Endothelial cell of umbilical vein (primary cell): Measurements from ENCODE around the gene SESN1. TPM values are rescaled to one million over a fixed set of nuclear protein-coding genes. Genes with fewer than 3 reads are reported as not detected.
"Not testable (repeated sequence)": the region's sequence is repeated elsewhere in the genome, so short reads cannot be mapped to it uniquely, and the experiment has no call there.

Experiments
- BruUV-seq: library from RNA; stranded (reverse); fragments of 400-500 nt; replicated peaks from 2 replicates; lab custom pipeline; 2021; lab: Mats Ljungman, UMichigan
- CTCF ChIA-PET: fragments of 300-600, 350-600 bp; sonication (Branson Sonifier 250); formaldehyde crosslinking; loops from one replicate; lab custom pipeline; 2021; ENCODE audit warnings: antibody characterized with exemption, inconsistent platforms; lab: Charles Lee
- POLR2A ChIA-PET: fragments of 300-600, 350-600 bp; sonication (Branson Sonifier 250); formaldehyde crosslinking; loops from one replicate; lab custom pipeline; 2021; ENCODE audit warnings: antibody characterized with exemption, inconsistent platforms; lab: Charles Lee
- DNase-seq: peaks from one replicate; pipeline ENCODE4 v3.0.0-alpha.2; 2011; ENCODE audit warnings: low read depth, low spot score
- FAIRE-seq: peaks from 2 replicates; lab custom pipeline; 2011; peaks lifted over from hg19 to GRCh38; lab: Jason Lieb, UNC
- H2AFZ ChIP-seq: 2 replicates; pipeline ENCODE4 v1.6.0; 2012; ENCODE audit warnings: low read depth, low read length, control low read depth, inconsistent platforms
- H3K27ac ChIP-seq: 2 replicates; pipeline ENCODE4 v1.5.1; 2011; ENCODE audit warnings: low read depth, mild to moderate bottlenecking, control low read depth, low read length, moderate library complexity; ENCODE audit not compliant: insufficient read depth
- H3K27me3 ChIP-seq, 2 experiments: 2 replicates each; pipeline versions ENCODE4 v1.6.0 to v1.6.1; 2011; ENCODE audit warnings: low read length in 2 of 2, mixed read lengths in 1 of 2; ENCODE audit not compliant: control insufficient read depth in 2 of 2, insufficient read depth in 2 of 2
- H3K36me3 ChIP-seq, 2 experiments: 2 replicates in 1 of 2; 3 replicates in 1 of 2; pipeline ENCODE4 v1.5.1; 2011; ENCODE audit warnings: low read length in 2 of 2, mild to moderate bottlenecking in 1 of 2, moderate library complexity in 1 of 2; ENCODE audit not compliant: control insufficient read depth in 2 of 2, insufficient read depth in 2 of 2; ENCODE audit errors: extremely low read depth in 1 of 2
- H3K4me1 ChIP-seq: 3 replicates; pipeline ENCODE4 v1.5.1; 2011; ENCODE audit warnings: mild to moderate bottlenecking, low read length; ENCODE audit not compliant: control insufficient read depth, insufficient read depth; ENCODE audit errors: extremely low read depth
- H3K4me2 ChIP-seq: 2 replicates; pipeline ENCODE4 v1.6.1; 2011; ENCODE audit warnings: low read length, control low read depth, mixed read lengths; ENCODE audit not compliant: insufficient read depth
- H3K4me3 ChIP-seq, 3 experiments: fragments of 200-600 bp in 1 of 3; sonication (generic), shearing (Covaris generic) in 1 of 3; replicated peaks in 1 of 3; 2 replicates each; pipeline ENCODE4 v1.5.1; 2011 to 2016; ENCODE audit warnings: control low read depth in 3 of 3, low read length in 3 of 3, mild to moderate bottlenecking in 2 of 3, inconsistent platforms in 1 of 3, low read depth in 1 of 3, moderate library complexity in 1 of 3; ENCODE audit not compliant: insufficient read depth in 1 of 3
- H3K79me2 ChIP-seq: 2 replicates; pipeline ENCODE4 v1.6.0; 2012; ENCODE audit warnings: low read length, inconsistent platforms; ENCODE audit not compliant: control insufficient read depth, insufficient read depth
- H3K9ac ChIP-seq: replicated peaks from 2 replicates; pipeline ENCODE3; 2011; ENCODE audit warnings: low read length, control low read depth; ENCODE audit not compliant: insufficient read depth; ENCODE audit errors: extremely low read depth
- H3K9me1 ChIP-seq: replicated peaks from 3 replicates; pipeline ENCODE4 v1.6.0; 2011; ENCODE audit warnings: mild to moderate bottlenecking, low read length; ENCODE audit not compliant: control insufficient read depth, insufficient read depth; ENCODE audit errors: extremely low read depth
- H3K9me3 ChIP-seq: replicated peaks from 2 replicates; pipeline ENCODE4 v1.5.1; 2012; ENCODE audit warnings: low read length, inconsistent platforms; ENCODE audit not compliant: control insufficient read depth, insufficient read depth
- H4K20me1 ChIP-seq: replicated peaks from 2 replicates; pipeline ENCODE3; 2011; ENCODE audit warnings: mild to moderate bottlenecking, low read length; ENCODE audit not compliant: control insufficient read depth, insufficient read depth; ENCODE audit errors: extremely low read depth
- FOS ChIP-seq: IDR thresholded peaks from 2 replicates; pipeline ENCODE4 v1.6.1; 2011; ENCODE audit warnings: mild to moderate bottlenecking, low read length, moderate library complexity, borderline replicate concordance; ENCODE audit not compliant: insufficient read depth
- GATA2 ChIP-seq: IDR thresholded peaks from 2 replicates; pipeline ENCODE4 v1.7.0; 2011; ENCODE audit warnings: low read depth, mild to moderate bottlenecking, moderate library complexity, mixed read lengths, low read length; ENCODE audit not compliant: insufficient read length, insufficient read depth
- POLR2A ChIP-seq: IDR thresholded peaks from 2 replicates; pipeline ENCODE4 v1.6.1; 2012; ENCODE audit warnings: low read depth, mild to moderate bottlenecking, control low read depth, low read length
- dilution Hi-C: fragments of 300-500 bp; cut with MboI; formaldehyde crosslinking; loops from one replicate; pipeline ENCODE4 v1.15.0; 2019; ENCODE audit warnings: low sequenced_read_pairs; ENCODE audit not compliant: extremely low pct_ligation_motif_present
- intact Hi-C: fragments of 100-400 bp; cut with micrococcal nuclease; formaldehyde crosslinking; loops from one replicate; pipeline ENCODE4 v1.10.0; 2022
- polyA plus RNA-seq, 4 experiments: library from polyadenylated mRNA; depleted of rRNA in 3 of 4; stranded (reverse) in 3 of 4; unstranded in 1 of 4; fragments of >200 nt; gene quantifications; 2 replicates each; pipeline versions ENCODE4 v1.2.1 to v1.2.3, GENCODE V29; 2011 to 2012; ENCODE audit warnings: missing spikeins in 1 of 4
- total RNA-seq: library from RNA; stranded (reverse); gene quantifications from 2 replicates; pipeline ENCODE4 v1.2.3, GENCODE V29; 2021
- TF ChIP-seq, protein P1 (sequence below): IDR thresholded peaks from 2 replicates; pipeline ENCODE4 v1.6.1; 2011; ENCODE audit not compliant: insufficient read depth, insufficient read length
- TF ChIP-seq, protein P2 (sequence below), 2 donors: IDR thresholded peaks; 1 replicate in 1 of 2; 2 replicates in 1 of 2; pipeline ENCODE4 v1.5.1; 2011; ENCODE audit warnings: low read length in 2 of 2, mild to moderate bottlenecking in 2 of 2, moderate library complexity in 2 of 2, control low read depth in 1 of 2, inconsistent platforms in 1 of 2, low read depth in 1 of 2; ENCODE audit not compliant: insufficient read depth in 1 of 2; ENCODE audit errors: extremely low read depth in 1 of 2

Gene SESN1
- total and polyA plus RNA-seq, 2 donors (not counting 3 experiments of a cell fraction or from before 2014, with no cell fraction given) = 7.1 to 15.6 TPM

DNA sequence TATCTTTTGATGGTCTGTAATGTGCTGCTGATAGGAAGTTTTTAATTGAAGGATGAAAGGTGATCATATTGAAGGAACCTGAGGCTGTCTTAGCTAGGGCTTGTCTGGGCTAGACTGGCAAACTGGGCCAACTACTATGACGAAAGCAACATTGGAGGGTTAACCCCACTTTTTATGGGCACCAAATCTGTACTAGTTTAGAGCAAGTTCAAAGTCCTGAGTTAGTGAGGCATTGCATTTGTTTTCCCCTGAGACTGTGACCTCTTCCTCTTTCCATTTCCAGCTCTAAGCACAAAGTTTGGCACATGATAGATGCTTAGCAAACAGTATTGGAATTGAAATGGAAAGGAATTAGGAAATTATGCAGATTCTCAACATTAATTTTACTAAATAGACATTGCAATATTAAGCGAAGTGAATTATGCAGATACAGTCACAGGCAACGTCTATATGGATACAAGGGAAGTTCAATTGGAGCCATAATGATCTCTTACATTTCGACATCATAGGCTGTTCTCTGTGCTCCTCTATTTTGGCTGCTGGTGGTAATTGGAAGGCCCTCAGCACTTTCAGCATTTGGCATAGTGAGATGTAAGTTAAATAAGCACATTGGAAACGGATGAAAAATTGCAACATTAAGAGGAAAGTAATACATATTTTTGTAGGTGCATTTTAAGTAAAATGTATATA is 22.8 kb upstream of the SESN1 start:
- intact Hi-C loops (no loop called here), dilution Hi-C loops (no loop called here)
- Histone ChIP-seq H3K27ac (no peak overlapping the region), H3K79me2 (peaks cover 32% of the 10 kb centered on the region), H4K20me1 (no peaks in the 10 kb centered on the region), H3K4me2 (no peak overlapping the region), H2AFZ (no peak overlapping the region), H3K9me1 (no peaks in the 10 kb centered on the region), H3K4me1 (no peaks in the 10 kb centered on the region), H3K4me3 (no peak overlapping the region), H3K9ac (no peak overlapping the region), H3K27me3 (no peaks in the 10 kb centered on the region), H3K36me3 (no peaks in the 10 kb centered on the region), H3K9me3 (no peaks in the 10 kb centered on the region)
- no TSS peak for BruUV-seq
- no peak for DNase-seq
- TF ChIP-seq, protein P1, sequence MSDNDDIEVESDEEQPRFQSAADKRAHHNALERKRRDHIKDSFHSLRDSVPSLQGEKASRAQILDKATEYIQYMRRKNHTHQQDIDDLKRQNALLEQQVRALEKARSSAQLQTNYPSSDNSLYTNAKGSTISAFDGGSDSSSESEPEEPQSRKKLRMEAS = no peak
- TF ChIP-seq FOS = no peak
- no peak for TF ChIP-seq POLR2A
- TF ChIP-seq, protein P2, sequence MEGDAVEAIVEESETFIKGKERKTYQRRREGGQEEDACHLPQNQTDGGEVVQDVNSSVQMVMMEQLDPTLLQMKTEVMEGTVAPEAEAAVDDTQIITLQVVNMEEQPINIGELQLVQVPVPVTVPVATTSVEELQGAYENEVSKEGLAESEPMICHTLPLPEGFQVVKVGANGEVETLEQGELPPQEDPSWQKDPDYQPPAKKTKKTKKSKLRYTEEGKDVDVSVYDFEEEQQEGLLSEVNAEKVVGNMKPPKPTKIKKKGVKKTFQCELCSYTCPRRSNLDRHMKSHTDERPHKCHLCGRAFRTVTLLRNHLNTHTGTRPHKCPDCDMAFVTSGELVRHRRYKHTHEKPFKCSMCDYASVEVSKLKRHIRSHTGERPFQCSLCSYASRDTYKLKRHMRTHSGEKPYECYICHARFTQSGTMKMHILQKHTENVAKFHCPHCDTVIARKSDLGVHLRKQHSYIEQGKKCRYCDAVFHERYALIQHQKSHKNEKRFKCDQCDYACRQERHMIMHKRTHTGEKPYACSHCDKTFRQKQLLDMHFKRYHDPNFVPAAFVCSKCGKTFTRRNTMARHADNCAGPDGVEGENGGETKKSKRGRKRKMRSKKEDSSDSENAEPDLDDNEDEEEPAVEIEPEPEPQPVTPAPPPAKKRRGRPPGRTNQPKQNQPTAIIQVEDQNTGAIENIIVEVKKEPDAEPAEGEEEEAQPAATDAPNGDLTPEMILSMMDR (IDR thresholded peaks at IDR 0.05; ENCODE audit: extremely low read depth in 1 of 2, insufficient read depth in 1 of 2, low read depth in 1 of 2, low read length in 2 of 2) = no peak
- no peak for TF ChIP-seq GATA2
- CTCF ChIA-PET = interaction anchor here (1.2 kb wide), 1 partner anchor 45 kb away, joined by 3 read pairs; no protein-coding TSS in a partner anchor
- FAIRE-seq = no peak
- POLR2A ChIA-PET = no interaction called here

DNA sequence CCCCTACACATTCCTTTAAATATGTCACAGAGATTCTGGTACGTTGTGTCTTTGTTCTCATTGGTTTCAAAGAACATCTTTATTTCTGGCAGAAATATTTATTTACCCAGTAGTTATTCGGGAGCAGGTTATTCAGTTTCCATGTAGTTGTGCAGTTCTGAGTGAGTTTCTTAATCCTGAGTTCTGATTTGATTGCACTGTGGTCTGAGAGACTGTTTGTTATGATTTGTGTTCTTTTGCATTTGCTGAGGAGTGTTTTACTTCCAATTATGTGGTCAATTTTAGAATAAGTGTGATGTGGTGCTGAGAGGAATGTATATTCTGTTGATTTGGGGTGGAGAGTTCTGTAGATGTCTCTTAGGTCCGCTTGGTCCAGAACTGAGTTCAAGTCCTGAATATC is 18.0 kb upstream of the SESN1 start:
- H3K79me2 ChIP-seq = peaks cover 19% of the 10 kb centered on the region
- H2AFZ ChIP-seq, dilution Hi-C loops, H3K27ac ChIP-seq, H3K4me1 ChIP-seq, POLR2A ChIA-PET, H3K9ac ChIP-seq, H3K36me3 ChIP-seq, H3K9me3 ChIP-seq, H3K4me3 ChIP-seq, H4K20me1 ChIP-seq, H3K4me2 ChIP-seq, CTCF ChIA-PET, DNase-seq, intact Hi-C loops, FAIRE-seq, H3K9me1 ChIP-seq, BruUV-seq, H3K27me3 ChIP-seq: not testable (repeated sequence)

DNA sequence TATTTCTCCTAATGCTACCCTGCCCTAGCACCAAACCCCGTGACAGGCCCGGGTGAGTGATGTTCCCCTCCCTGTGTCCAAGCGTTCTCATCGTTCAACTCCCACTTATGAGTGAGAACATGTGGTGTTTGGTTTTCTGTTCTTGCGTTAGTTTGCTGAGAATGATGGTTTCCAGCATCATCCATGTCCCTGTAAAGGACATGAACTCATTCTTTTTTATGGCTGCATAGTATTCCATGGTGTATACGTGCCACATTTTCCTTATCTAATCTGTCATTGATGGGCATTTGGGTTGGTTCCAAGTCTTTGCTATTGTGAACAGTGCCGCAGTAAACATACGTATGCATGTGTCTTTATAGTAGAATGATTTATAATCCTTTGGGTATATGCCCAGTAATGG is 15.0 kb upstream of the SESN1 start:
- H3K27me3 ChIP-seq, POLR2A ChIA-PET, H4K20me1 ChIP-seq, H2AFZ ChIP-seq, H3K36me3 ChIP-seq, H3K4me2 ChIP-seq, H3K9me1 ChIP-seq, H3K4me3 ChIP-seq, FAIRE-seq, BruUV-seq, H3K4me1 ChIP-seq, CTCF ChIA-PET, DNase-seq, intact Hi-C loops, dilution Hi-C loops, H3K9me3 ChIP-seq, H3K27ac ChIP-seq, H3K9ac ChIP-seq: not testable (repeated sequence)
- H3K79me2 ChIP-seq = peaks cover 23% of the 10 kb centered on the region
